ENCODE measurements around the gene ARVCF.

GRCh38 chr22:19976671-19977070 is 40.0 kb downstream of the ARVCF start:
- TF ChIP-seq CTCF (IDR thresholded peaks at IDR 0.05): no peak
- no peak for TF ChIP-seq EP300 (IDR thresholded peaks at IDR 0.05)
